NCI-H345 treated with DMSO at 0.1 percent for 48 hours (cell line): ENCODE results near the gene NXF3.
"Not testable (repeated sequence)": the region's sequence is repeated elsewhere in the genome, so short reads cannot be mapped to it uniquely, and the experiment has no call there.

Experiments
- DNase-seq: peaks from one replicate; lab custom pipeline; 2025; ENCODE audit not compliant: unreplicated experiment; lab: John Stamatoyannopoulos, UW

Gene NXF3

DNA sequence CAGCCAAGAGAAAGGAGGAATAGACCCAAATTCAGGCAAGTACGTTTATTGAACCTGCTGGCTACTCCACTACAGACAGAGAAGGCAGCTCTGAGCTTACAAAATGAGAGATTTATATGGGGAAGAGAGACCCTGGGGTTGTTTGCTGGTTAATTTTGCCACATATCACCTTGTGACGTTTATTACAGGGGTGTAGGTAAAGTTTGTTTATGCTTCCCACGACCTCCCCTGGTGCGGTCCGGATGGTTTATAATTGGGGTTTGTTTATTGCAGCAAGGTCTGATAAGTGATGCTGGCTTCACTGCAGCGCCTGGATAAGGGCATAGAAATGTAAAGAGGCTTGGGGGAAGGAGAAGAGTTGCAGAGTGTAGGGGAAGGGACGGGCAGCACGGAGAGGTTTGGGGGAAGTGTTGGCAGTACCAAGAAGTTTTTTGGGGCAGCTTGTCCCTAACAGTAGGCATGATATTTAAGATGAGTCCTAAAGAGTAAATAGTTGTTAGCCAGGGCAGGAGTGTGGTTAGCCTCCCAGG lies 41.6 kb downstream of the NXF3 start:
- no peak for DNase-seq

DNA sequence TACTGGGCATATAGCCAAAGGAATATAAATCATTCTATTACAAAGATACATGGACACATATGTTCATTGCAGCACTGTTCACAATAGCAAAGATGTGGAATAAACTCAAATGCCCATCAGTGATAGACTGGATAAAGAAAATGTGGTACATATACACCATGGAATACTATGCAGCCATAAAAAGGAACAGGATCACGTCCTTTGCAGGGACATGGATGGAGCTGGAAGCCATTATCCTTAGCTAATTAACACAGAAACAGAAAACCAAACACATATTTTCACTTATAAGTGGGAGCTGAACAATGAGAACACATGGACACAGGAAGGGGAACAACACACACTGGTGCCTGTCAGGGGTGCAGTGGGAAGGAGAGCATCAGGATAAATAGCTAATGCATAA lies 59.6 kb downstream of the NXF3 start:
- not testable (repeated sequence) for DNase-seq
